Activated CD4-positive, alpha-beta T cell treated with anti-CD3 and anti-CD28 coated beads, Interleukin-2, amount 50 U/mL, for 4 hours (primary cell): Measurements from ENCODE around the gene VEGFC.

ENCODE experiments used
- DNase-seq, 2 experiments: peaks; one replicate each; pipeline ENCODE4 v3.0.0-alpha.2; 2020

Gene VEGFC

GRCh38 chr4:176792326-176793059 lies at the start of gene VEGFC:
TSS of gene VEGFC (minus strand) at chr4:176792922. CDS start at chr4:176792311, 611 bp downstream.
- DNase-seq, result no peak

GRCh38 chr4:176841711-176842112 lies 49.0 kb upstream of the VEGFC start:
- DNase-seq, result no peak

DNA sequence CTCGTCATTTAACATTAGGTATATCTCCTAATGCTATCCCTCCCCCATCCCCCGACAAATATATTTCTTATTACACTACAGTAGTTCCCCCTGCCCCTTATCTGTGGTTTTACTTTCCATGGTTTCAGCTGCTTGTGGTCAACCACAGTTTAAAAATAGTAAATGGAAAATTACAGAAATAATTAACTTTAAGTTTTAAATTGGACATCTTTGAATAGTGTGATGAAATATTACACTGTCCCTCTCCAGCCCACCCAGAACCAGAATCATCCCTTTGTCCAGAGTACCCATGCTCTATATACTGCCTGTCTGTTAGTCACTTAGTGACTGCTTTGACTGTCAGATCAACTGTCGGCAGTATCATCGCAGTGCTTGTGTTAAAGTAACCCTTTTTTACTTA lies 47.4 kb upstream of the VEGFC start:
- no peak for DNase-seq

GRCh38 chr4:176839656-176840055 lies 46.9 kb upstream of the VEGFC start:
- DNase-seq, result no peak

DNA sequence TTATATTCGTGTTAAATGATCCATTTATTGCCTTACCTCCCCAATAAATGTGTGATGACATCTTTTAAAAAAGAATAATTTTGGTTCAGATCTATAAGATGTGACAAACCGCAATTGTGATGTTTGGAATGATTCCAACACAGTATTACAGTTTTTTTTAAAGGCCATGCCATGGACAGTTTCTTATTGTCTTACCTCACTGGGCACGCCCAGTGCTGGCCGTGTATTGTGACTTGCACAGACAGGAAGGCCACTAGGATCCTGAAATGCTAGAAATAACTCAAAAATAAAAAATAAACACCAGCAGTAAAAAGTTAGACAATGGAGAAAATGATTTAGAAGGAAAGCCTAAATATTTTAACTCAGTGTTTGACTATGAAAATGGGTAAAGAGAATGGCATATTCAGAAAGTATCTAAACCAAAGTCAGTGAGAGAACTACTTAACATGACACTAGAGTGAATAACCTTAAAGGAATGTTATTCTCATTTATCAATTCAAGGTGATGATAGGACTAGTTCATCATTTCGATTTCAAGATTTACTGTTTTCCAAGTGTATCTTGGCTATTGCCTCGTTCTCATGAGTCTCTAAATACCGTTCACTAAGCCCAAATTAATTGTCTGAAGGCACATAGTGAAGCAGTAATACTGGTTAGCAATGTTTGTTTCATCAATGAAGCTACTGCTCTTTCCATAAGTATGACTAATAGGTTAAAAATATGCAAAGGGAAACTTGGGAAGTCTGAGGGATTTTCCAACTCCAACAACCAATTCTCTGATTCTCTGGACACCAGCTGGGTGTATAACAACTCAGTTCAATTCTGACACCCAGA lies 46.1 kb upstream of the VEGFC start:
- no peak for DNase-seq

GRCh38 chr4:176837169-176837895 lies 44.6 kb upstream of the VEGFC start:
- DNase-seq, result no peak

DNA sequence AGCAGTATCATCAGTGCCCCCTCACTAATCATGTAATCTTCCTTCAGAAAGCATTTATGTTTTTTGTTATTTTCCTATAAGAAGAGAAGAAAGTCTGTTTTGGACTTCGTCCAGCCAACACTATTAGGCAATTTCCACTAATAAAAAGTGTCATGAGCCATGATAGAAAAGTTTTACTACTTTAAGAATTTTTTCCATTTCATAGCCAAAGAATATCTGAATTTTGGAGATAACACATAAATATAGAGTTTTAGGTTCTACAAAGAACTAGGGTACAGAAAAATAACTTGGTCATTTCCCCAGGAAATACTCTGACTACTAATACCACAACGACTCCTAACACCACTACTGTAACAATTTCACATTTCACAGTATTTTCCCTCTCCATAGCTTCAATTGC lies 41.8 kb upstream of the VEGFC start:
- no peak for DNase-seq

DNA sequence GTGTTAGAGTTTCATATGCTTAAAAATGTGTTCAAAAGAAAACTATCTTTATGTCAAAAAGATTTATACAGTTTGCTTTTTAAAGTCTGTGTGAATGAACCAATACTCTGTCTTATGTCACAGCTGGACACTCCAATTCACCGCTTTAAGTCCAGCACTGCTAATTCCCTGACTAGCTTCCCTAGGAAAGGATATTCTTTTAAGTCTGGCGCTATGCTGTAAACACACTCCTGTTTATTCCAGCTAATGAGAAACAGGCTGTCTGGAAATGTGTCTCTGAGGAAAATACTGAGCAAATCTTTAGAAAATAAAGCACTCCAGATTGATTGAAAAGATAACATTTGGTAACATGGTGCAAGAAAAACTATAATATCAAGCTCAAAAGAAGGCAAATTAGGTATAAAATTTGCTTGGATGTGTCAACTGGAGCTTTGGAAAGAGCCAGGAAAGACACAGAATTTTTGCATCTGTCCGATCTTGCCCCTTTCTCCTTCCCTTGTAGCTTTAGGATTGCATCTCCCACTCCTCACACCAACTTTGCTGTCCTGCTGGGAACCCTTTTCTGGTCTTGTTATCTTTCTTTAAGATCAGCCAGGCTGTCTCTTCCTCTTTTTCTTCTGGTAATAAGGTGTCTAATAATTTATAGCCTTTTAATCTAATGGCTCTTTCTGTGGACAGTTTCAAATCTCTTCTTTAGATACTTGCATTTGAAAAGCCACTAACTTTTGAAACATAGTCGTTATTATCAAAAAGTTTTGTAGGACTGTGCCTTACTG lies 40.9 kb upstream of the VEGFC start:
- DNase-seq, result no peak

DNA sequence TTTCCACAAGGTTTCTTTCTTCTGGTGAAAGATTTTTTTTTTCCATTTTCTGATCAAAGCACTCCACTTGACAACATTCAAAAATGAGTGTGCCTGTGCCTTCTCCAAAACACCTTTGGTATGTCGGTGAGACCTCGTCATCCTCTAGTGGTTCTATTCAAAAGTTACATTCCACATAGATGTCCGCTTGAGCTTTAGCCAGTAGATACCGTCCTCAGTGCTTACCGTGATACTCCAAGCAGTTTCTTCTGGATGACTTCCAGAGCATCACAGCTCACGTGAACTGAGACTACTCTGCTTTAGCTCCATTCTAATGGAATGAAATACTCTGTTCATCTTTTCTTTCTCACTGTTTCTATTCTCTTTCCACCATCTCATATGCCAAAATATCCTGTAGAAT lies 38.2 kb upstream of the VEGFC start:
- DNase-seq, result no peak

DNA sequence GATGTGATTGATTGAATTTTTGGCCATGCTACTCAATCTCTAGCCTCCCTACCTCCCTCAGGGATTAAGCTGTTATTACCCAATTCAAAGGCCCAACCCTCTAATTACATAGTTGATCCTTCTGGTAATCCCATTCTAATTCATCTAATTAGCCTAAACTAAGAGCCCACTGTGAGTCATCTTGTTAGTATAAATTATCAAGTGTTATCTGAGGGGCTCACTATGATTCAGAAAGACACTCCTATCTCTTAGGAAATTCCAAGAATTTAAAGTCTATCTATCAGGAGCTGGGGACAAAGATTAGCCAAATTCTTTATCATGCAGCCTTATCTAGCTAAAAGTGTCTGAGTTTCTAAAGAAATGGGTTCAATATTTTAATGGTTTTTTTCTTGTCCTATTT lies 32.9 kb upstream of the VEGFC start:
- DNase-seq, result no peak

DNA sequence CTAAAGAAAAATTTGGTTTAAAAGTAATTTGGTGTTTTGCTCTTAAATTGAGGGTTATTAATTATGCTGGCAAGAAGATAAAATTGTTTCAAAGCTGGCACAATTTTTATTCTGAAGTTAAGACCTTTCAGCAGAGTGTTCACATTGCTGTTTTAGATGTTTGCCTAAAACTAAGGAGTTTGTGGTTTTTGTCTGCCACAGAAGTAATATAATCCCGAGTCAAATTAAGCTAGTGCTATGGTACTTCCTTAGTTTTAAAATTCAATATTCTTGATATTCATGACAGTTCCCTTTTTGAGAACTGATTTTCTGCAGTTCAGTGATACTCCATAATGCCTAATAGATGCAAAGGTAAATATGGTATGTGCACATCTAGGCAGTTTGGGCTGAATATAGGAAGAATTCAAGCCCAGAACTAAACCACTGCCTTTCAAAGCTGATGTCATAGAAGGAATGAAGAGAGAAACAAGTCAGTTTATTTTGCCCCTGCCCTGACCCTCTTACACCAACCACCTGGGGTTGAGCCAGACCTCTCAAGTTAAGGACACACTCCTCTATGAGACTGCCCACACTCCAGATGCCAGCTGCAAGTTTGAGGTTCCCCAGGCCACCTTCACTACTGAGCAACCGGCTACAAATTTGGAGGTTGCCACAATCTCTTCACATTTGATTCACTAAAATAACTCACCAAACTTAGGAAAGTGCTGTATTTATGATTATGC lies 32.1 kb upstream of the VEGFC start:
- DNase-seq, result no peak

GRCh38 chr4:176818531-176818930 lies 25.8 kb upstream of the VEGFC start:
- no peak for DNase-seq

- DNase-seq, result no peak
These were observed 24.5 kb upstream of the VEGFC start for GRCh38 chr4:176817204-176817603.

- DNase-seq, result no peak
These were observed 22.0 kb upstream of the VEGFC start for GRCh38 chr4:176814770-176815169.

DNA sequence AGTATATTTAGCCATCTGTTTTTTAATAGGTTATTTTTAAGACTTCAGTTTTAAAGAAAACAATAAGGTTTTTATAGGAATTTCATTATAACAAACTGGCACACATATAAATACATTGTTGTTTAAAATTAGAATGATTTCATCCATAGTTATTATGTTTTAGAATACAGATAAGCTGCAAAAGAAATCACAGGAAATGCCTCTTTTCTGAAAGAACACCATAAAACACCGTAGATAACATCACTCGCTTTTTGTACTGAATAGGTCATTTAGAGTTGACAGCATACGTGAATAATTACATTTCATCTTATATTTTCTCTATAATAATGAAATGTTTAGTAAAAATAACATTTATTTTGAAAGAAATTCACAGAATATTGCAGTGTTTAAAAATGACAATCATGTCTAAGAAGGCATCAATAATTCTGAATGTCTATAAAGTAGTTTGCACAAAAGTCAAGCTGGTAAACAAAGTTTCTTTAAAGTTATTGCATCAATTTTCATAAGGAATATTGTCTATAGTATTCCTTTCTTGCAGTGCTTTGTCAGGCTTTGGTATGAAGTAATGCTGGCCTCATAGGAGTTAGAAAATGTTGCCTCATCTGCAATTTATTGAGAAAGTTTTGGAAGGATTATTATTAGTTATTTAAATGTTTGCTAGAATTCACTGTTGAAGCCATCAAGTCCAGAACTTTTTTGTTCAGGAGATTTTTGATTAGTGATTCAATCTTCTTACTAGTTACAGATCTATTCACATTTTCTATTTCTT lies 17.9 kb upstream of the VEGFC start:
- DNase-seq, result no peak

GRCh38 chr4:176806778-176807375 lies 14.2 kb upstream of the VEGFC start:
- no peak for DNase-seq

GRCh38 chr4:176805155-176805554 lies 12.4 kb upstream of the VEGFC start:
- no peak for DNase-seq

DNA sequence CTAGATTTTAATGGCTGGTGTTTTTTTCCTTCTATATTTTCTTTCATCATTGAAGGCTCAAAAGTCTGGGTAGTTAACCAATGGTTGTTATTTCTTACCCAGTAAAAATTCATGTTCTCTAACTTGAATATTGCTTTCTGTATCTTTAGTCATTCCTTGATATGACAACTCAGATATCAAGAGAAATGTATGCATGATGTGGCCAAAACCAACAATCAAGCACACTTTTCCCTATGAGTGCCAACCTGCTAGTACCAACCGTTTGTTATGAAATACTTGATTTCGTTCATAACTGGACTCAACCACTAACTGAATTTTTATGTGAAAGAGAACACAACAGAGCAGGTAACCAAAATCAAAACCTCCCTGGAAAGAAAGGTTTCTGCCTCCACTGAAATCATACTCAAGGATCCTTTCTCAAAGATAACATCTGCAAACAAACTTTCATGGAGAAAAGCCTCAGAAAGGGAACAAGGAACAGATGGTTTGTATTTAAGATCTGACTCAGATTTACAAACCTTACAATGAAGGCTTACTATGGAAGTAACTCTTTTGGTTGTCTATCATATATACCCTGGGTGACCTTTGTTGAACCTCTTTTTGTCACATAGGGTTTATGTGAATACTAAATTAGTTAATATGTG lies 8.3 kb upstream of the VEGFC start:
- no peak for DNase-seq

DNA sequence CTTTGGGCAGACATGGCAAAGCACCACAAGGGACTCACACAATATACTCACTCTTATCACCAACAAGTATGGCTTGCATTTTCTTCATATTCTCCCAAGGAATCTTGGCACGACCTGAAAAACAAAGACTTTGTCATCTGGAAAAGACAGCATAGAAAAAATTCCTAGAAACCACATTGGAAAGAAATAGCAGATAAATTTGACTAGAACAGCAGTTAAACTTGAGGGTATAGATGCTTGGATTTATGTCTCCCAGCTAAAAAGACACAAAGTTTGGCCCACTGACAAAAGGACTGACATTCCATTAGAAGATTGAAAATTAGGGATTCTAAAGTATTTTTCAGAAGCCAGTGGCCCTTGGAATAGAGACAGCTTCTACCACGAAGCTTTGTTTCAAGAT lies 6.9 kb upstream of the VEGFC start:
- no peak for DNase-seq

GRCh38 chr4:176798540-176798939 lies 5.8 kb upstream of the VEGFC start:
- no peak for DNase-seq
